COLO668 (cell line): ENCODE data around the gene PANK1.

ENCODE experiments used
- DNase-seq: peaks from one replicate; lab custom pipeline; 2025; ENCODE audit not compliant: unreplicated experiment; lab: John Stamatoyannopoulos, UW

PANK1 gene

GRCh38 chr10:89652806-89653370, 7.8 kb upstream of the PANK1 start:
- no peak for DNase-seq

- no peak for DNase-seq
Observed at GRCh38 chr10:89651916-89652573, 7.0 kb upstream of the PANK1 start.

- no peak for DNase-seq
Observed at GRCh38 chr10:89651205-89651915, 6.3 kb upstream of the PANK1 start.

- DNase-seq, result no peak
Observed at GRCh38 chr10:89649051-89649450, 4.0 kb upstream of the PANK1 start.

- DNase-seq, result no peak
Observed at GRCh38 chr10:89648074-89648473, 3.0 kb upstream of the PANK1 start.

GRCh38 chr10:89646889-89647657, 2.0 kb upstream of the PANK1 start:
- DNase-seq, result no peak

- DNase-seq, result no peak
Observed at GRCh38 chr10:89645742-89646172, 715 bp upstream of the PANK1 start.

- peak; percentile 63 for DNase-seq
Observed at GRCh38 chr10:89644691-89644966, 413 bp downstream of the PANK1 start.

- DNase-seq, result peak; percentile 63
Observed at GRCh38 chr10:89643812-89644690, 991 bp downstream of the PANK1 start.

- DNase-seq, result no peak
Observed at GRCh38 chr10:89643431-89643811, 1.6 kb downstream of the PANK1 start.

GRCh38 chr10:89642193-89642592, 2.8 kb downstream of the PANK1 start:
- no peak for DNase-seq

- no peak for DNase-seq
Observed at GRCh38 chr10:89640241-89640640, 4.8 kb downstream of the PANK1 start.

GRCh38 chr10:89639326-89639725, 5.7 kb downstream of the PANK1 start:
- no peak for DNase-seq

GRCh38 chr10:89637113-89637512, 7.9 kb downstream of the PANK1 start:
- DNase-seq, result no peak

GRCh38 chr10:89634637-89635036, 10.4 kb downstream of the PANK1 start:
- no peak for DNase-seq

- DNase-seq, result no peak
Observed at GRCh38 chr10:89633484-89633883, 11.6 kb downstream of the PANK1 start.

- DNase-seq, result no peak
Observed at GRCh38 chr10:89632824-89633223, 12.2 kb downstream of the PANK1 start.

- DNase-seq, result no peak
Observed at GRCh38 chr10:89627830-89628229, 17.2 kb downstream of the PANK1 start.

- DNase-seq, result no peak
Observed at GRCh38 chr10:89625041-89625765, 19.8 kb downstream of the PANK1 start.

GRCh38 chr10:89624020-89624419, 21.0 kb downstream of the PANK1 start:
- no peak for DNase-seq
